HG03558 (cell line): ENCODE data around the gene ABTB2.

ENCODE experiments used
- ATAC-seq: cut with Tn5 transposase; IDR thresholded peaks from one replicate; pipeline ENCODE4 v1.9.1; 2021; ENCODE audit warnings: moderate number of reproducible peaks; ENCODE audit not compliant: unreplicated experiment; ENCODE audit errors: extremely low read depth

The ABTB2 gene

DNA sequence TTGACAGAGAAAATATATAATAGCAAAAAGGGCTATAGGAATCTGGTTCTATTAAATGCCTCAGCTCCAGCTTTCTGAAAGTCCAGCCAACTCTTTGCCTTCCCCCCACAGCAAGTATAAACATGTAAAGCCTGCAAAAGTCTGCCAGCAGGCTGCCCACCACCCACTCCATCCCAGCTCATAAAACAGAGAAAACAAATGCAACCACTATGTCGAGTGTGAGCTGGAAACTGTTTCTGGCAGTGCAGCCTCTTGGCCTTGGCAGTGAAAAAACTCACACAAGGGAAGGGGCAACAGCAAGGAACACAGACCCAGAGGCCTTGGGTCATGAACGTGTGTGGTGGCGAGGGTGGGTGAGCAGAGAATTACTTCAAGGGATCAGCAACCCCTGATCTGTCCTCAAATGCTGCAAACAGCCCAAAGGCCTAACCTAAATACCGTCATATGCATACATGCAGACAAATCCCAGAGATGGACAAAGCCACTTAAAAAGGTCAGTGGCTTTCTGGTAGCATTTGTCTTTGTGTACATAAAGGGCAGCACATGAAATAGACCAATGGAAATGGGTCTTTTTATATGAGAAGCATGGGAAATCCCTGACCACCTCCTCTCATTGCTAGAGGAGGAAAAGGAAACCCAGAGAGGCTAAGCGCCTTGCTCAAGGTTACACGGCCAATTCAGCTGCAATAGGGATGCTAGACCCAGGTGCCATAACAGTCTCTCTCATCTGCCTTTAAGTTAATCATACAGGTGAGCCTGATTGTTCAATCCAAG is 177.6 kb downstream of the ABTB2 start:
- ATAC-seq = no peak

DNA sequence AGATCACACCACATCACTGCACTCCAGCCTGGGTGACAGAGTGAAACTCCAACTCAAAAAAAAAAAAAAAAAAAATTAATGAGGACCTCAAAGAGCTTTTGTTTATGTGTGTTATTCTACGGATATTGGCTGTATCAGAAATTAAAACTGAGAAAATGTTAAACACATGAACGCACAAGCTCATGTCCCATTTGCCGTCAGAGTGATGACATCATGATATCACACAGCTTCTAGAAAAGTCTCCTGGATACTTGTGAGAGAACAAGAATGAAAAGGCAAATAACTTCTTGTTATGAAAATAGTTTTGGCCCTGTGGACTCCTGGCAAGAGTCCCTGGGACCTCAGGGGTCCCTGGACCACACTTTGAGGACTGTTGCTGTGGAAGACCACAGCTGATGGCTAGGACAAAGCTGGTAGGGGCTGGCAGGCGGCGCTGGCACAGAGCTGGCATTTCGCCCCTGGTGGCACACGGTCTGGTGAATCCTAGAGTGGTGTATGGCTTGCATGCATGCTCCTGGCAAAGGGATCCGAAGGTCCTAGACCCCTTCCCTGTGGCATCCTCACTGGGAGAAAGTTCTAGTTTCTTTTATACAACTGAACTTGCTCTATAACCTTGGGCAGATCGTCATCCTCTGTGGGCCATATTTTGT is 178.7 kb downstream of the ABTB2 start:
- ATAC-seq = no peak

DNA sequence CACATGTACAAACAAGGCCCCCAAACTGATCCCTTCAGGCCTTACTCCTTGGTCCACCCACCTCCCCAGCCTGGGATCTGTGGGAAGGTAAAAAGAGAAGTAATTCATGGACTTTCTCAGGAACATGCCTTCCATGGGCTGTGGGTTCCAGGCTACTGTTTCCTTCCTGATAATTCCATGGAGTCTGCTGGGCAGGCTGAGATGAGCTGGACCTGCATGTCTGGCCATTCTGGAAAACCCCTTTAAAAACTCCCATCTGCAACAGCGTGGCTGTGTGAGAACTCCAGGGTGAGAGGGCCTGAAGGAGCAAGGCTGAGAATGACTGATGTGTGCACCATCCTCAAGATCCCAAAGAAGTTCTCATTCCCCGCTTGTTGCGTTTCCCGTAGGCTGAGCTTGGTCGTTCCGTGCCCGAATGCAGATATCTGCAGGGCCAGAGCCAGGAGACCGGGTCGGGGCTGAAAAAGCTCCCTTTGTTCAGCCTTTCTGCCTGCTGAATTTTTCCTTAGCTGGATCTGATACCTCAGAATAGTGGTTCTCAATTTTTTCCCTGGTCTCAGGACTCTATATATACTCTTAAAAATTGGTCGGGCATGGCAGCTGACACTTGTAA is 179.5 kb downstream of the ABTB2 start:
- ATAC-seq = no peak

DNA sequence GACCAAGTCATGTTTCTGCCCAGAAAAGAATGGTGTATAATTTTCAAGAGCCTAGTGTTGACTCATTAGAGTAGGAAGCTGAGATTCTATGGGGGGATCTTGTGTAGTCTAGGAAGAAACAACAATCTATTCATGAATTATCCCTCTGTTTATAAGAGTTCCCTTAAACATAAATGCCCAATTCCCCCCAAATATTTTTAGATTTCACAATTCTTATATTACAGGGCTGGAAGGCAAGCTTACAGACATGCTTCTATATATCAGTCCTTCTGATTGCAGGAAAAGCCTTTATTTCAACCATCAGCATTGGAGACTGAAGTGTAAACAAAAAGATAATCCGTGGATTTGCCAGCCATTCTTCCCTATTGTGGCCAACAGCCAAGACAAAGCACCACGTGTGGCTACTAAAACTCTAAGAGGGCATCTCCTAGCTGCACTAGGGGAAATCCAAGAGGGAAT is 181.0 kb downstream of the ABTB2 start:
- no peak for ATAC-seq

DNA sequence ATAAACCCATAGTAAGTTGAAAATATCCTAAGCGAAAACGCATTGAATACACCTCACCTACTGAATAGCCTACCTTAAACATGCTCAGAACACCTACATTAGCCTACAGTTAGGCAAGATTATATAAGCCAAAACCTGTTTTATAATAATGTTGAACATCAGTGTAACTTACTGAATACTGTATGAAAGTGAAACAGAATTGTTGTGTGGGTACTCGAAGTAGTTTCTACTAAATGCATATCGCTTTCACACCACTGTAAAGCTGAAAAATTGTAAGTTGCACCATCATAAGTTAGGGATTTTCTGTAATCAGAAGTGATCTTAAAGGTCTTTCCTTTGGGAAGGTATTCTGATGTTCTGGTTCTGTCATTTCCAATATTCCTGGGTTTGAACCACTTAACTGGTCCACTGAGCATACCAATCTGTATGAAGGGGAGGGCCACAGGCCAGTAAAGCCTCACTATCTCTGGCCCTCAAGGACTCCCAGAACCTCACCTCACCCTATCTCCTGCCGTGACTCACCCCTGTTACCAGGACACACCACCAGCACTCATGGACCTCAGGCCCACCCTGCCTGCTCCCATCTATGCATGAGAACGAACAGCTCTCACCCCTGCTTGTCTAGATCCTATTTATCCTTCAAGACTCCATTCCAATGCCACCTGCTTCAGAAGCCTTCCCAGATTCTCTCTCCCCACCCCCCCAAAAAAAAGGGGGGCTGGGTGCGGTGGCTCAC is 182.4 kb downstream of the ABTB2 start:
- no peak for ATAC-seq

DNA sequence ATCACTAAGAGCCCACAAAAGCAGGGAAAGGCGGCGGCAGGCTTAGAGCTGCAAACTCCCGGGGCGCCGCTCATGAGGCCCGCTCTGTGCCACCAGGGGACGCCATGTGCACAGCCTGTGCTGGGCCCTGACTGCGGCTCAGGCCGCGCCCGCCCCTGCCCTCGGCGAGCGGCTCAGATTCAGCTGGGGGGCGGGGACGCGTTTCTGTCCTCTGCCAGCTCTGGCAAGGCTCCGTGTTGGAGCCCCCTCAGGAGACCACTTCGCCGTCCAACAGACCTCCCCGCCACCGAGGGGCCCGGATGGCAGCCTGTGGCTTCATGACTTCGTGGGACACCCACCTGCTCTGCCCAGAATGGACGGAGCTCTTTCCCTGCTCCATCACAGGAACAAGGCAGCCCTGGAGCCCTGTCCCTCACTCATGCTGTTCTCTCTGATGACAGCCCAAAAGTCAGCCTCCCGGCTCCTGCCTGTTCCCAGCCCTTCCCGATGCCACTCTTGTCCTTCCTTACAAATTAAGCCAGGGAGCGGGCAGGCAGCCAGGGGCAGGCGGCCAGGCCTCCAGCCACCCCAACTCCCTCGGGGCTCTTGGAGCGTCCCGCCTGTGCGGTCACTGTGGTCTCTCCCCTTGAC is 183.3 kb downstream of the ABTB2 start:
- ATAC-seq = peak; percentile 49

DNA sequence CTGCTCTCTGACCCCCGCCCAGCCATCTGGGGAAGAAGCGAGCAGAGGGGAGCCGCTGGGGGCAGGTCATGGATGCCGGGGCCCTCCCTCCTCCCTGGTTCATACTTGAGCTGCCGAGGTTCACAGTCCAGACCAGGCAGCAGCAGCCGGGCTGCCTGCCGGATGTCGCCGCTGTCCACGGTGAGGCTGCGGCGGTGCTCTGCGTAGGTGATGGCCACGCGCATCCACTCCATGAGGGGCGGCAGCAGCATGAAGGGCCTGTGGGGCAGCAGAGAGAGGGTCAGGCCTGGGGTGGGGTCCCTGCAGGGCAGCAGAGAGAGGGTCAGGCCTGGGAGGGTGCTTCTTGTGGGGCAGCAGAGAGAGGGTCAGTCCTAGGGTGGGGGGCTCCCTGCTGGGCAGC is 184.8 kb downstream of the ABTB2 start:
- no peak for ATAC-seq

DNA sequence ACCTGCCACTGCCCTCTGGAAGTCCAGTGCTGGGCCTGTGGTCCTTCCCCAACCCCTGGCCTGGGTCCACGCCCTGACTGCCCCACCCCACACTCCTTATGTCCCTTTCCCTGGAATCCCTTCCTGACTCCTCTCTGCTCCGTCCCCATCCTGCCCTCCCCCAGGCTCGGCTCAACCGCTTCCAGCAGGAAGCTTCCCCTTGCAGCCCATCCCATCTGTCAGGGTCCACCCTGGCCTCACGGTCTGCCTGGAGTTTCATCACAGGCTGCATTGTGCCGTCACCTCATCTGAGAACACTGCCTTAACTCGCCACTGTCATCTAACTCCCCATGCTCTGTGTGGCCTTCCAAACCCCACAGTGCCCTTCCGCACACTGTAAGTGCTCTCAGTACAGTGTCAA is 188.1 kb downstream of the ABTB2 start:
- ATAC-seq = no peak

DNA sequence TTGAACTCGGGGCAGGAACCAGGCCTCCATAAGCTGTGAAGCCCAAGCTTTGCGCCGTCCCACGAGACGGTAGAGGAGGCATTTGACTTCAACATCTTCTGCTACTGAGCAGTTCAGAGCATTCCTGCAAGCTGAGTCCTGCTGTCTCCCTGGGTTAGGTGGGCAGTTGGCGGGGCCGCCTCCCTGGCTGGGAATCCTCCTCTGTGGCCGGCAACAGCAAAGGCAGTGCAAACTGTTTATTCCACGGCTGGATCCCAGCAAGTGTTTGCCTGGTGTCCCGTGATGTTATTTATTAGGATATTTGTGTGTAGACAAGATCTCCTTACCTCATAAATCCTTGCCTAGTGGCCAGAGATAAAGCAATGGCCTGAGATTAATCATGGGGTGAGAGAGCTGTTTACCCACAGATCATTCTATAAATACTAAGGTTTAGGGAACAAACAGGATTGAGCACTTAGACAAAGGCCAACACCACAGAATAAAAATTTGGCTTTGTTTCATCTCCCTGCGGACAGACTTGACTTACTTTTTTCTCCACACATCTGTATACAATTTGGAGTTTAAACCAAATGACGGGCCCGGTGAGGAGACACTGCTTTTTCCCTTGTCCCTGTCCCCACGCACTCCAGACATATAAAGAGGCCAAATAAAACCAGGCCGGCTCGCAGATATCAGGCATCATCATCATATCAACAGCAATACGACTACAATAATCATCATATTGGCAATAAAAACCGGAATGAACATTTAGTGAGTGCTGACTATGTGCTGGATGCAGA is 189.0 kb downstream of the ABTB2 start:
- ATAC-seq = no peak

DNA sequence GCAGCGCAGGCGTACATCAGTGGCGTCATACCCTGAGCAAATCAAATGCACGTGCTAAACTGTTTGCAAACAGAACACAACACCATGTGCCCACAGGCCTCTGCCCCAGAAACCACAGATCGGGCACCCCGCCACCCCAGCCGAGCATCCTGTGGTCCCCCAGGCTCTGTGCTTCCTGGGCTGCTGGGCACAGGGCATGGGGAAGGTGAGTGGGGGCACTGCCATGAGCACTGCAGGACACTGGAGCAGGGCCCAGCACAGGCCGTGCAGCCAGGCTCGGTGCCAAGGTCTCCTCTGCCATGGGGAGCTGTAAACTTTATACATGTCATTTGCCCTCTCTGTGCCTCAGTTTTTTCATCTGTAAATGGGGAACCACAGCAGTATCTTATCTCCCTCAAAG is 189.8 kb downstream of the ABTB2 start:
- ATAC-seq = no peak

DNA sequence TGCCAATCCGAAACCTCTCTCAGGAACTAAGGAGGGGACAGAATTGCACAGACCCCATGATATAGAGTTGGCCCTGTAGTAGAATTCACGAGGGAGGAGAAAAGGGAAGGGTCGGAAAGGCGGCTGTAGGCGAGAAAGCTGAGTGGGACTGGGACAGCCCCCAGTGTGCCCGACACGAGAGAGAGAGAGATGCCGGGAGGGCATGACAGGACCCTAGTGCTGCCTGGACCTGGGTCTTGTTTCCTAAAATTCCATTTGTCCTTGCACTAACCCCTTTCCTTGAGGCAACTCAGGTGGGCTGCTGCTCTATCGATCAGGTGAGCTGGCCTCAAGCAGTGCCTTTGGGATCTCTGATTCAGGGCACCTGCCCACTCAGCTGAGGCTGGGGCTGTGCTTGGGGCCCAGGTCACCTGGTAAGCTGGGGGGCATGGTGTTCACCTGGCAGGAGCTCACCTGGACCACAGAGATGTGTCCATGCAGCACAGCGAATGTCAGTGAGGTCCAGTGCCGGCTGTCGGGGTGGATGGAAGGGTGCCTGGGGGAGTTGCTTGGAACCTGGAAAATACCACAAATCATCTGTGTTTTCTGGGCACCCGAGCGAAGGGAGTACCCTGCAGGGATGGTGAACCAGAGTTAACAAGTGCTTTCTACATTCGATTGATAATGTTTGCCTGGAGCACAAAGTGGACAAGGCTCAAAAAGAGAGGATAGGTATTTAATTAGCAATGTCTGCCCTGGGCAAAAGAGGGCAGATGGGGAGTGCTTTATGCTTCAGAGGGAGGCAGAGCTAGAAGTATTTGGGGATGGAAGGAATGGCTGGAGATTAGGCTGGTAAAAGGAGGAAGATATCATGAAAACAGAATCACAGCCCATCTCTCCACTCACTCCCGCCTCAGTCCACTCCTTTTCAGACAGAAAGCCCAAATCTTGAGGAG is 190.7 kb downstream of the ABTB2 start:
- no peak for ATAC-seq

DNA sequence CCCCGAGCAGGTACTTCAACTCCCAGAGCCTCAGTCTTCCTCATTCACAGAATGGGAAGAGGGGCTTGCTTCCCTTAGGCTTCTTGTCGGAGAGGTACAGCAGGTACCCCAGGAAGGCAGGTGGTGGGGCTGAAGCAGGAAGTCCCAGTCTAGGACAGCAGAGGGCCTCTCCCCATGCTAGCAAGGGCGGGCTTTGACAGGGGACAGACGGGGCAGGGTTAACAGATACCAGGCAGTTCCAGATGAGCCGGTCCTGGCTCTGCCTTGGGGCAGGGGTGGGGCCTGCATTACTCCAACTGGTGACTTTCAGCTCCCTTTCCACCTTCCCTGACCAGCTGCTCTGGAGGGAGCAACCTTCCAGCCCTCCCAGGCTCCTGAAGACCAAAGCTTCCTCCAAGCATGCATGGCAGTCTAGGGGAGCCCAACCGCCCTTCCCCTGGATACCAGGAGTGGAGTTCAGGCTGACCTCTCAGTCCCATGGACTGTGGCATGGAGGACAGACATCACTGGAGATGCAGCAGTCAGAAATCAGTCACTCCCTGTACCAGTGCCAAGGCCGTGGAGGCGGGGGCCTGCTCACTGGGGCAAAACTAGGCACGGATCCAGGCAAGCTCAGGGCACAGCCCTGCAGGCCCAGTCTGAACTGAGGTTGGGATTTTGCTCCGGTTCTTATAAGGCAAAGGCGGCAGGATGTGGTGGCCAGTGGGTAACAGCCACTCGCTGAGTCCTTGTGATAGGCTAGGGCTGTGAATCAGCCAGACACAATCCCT is 191.8 kb downstream of the ABTB2 start:
- no peak for ATAC-seq

DNA sequence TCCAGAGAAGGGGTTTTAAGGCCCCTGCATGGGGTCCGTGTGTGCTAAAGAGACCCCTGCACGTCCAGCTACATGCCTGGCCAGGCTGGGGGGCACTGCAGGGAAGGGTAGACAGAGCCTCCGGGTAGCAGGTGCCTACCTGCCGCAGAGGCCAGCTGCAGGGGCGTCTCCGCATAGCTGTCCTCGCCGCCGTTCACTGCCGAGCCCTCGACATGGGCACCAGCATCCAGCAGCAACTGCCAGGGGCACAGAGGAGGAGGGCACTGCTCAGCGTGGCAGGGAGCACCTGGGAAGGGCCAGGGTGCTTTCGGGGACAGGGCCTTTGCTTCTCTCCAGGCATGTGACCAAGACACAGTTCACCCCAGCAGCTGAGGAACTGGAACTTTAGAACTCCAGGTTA is 192.7 kb downstream of the ABTB2 start:
- ATAC-seq = no peak

DNA sequence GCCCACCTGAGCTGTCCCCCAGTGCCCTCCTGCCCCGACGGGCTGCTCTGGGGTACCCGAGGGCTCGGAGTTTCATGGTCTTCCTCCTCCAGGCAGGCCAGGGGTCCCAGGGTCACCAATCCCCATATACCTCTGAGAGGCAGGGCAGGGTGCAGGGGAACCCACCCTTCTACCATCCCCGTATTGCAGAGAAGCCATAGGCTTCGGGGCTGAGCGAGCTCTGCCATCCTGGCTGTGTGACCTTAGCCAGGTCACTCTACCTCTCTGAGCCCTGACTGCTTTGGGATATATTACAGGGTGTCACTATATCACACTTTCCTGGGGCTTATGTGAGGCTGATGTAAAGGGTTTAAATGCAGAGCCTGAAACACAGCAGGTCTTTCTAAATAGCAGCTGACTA is 195.0 kb downstream of the ABTB2 start:
- ATAC-seq = no peak

DNA sequence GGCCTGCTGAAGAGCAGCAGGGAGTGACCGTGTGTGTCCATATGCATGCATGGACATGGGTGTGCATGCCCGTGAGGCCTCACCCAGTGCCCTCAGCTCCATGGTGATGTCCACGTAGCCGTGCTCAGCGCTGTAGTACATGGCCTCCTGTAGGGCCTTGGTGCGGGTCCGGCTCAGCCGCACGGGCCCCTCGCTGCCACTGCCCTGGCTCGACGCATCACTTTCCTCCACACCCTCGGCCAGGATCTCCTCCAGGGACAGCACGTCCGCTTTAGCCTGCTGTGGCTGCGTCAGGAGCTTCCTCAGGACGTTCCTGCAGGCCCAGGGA is 195.4 kb downstream of the ABTB2 start:
- ATAC-seq = no peak

DNA sequence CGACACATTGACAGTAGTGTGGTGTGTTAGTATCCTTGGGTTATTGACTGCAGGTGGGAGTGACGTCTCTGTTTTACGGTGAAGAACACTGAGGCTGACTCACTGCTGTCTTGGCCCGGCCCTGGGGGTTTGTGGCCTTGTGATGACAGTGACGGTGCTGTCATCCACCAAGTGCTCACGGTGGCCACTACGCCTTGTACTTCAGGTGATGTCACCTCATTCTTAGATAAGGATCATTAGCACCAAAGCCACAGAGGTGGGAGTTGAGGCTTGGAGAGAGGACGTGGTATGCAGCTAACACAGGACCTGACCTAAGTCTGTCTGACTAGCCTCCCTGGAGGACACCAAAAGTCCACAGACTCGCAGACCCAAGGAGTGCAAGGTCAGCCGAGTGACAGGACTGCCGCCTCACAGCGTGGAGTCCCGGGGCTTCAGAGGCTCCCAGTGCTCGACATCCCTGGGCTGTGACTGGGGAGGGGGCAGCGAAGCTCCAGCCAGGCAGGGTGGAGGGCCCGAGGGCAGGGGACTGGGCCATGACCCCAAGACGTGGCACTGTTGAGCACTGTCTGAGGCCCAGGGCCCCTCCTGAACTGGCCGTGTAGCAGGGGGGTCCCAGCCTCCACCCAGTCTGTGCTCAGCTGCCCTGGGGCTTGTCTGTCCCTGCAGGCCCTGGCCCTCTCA is 195.9 kb downstream of the ABTB2 start:
- ATAC-seq = no peak

DNA sequence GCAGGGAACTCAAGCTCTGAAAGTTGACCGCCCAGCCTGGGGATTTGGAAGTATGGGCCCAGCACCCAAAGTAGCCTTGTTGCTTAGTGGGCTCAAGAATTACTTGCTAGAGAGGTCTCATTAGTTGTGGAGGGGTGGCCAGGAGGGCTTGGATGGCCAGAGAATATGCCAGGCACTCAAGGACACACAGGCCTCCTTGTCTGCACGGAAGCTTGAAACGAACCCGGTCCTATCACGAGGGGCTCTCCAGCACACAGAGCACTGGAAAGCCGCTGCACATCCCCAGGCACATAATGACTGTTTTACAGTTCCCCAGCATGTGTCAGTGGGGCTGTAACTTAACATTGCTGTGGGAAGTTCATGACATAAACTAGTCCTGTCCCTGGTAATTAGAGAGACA is 196.4 kb downstream of the ABTB2 start:
- ATAC-seq = no peak

DNA sequence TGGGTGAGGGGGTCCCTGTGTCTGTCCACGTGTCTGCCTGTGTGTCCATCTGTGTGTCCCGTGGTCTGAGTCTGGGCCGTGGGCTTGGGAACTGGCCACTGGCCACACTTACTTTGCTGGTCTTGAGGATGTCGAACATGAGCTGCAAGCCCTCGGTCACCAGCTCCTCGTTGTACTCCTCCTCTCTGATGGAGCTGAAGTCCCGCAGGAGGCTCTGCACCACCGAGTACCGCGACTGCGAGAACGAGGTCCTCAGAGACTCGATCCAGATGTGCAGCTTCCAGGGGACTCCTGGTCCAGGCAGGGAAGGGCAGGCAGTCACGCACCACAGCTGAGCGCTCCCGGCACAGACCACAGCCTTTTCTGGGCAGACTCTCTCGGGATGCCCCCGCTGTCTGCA is 197.0 kb downstream of the ABTB2 start:
- ATAC-seq = no peak
